Ramos (cell line): ENCODE data around the gene NELFA.

Experiments
- in situ Hi-C: fragments of 300-500 bp; cut with MboI; formaldehyde crosslinking; loops from one replicate; pipeline ENCODE4 v1.14.3; 2022; ENCODE audit warnings: low sequenced_read_pairs; ENCODE audit not compliant: unreplicated experiment

The NELFA gene

GRCh38 chr4:1948232-1948631 lies 60.5 kb downstream of the NELFA start:
- in situ Hi-C loops = no loop called here

- in situ Hi-C loops = no loop called here
These were observed 62.9 kb downstream of the NELFA start for GRCh38 chr4:1945912-1946311.

- in situ Hi-C loops = no loop called here
These were observed 63.5 kb downstream of the NELFA start for GRCh38 chr4:1945124-1945895.

GRCh38 chr4:1943928-1944327 lies 64.8 kb downstream of the NELFA start:
- in situ Hi-C loops = no loop called here

GRCh38 chr4:1940566-1940965 lies 68.2 kb downstream of the NELFA start:
- in situ Hi-C loops = no loop called here

GRCh38 chr4:1939664-1940509 lies 68.9 kb downstream of the NELFA start:
- in situ Hi-C loops = no loop called here

GRCh38 chr4:1938027-1938426 lies 70.7 kb downstream of the NELFA start:
- in situ Hi-C loops = no loop called here

GRCh38 chr4:1937550-1937949 lies 71.2 kb downstream of the NELFA start:
- in situ Hi-C loops = no loop called here

GRCh38 chr4:1933700-1934099 lies 75.1 kb downstream of the NELFA start:
- in situ Hi-C loops = no loop called here

- in situ Hi-C loops = no loop called here
These were observed 76.0 kb downstream of the NELFA start for GRCh38 chr4:1932736-1933135.
